Fibroblast of mammary gland (primary cell): ENCODE data around the gene MKRN2OS.

Experiments
- DNase-seq: peaks from one replicate; pipeline ENCODE4 v3.0.0-alpha.2; 2010; ENCODE audit warnings: low read depth
- H3K4me3 ChIP-seq: 2 replicates; pipeline ENCODE4 v1.5.1; 2011; ENCODE audit warnings: low read depth, mild to moderate bottlenecking, low read length, moderate library complexity; ENCODE audit not compliant: control insufficient read depth
- TF ChIP-seq, protein P1 (sequence below): conservative IDR thresholded peaks from 2 replicates; pipeline ENCODE4 v1.5.1; 2011; ENCODE audit warnings: low read depth, low read length, inconsistent platforms; ENCODE audit not compliant: control insufficient read depth, insufficient read depth

Gene MKRN2OS

DNA sequence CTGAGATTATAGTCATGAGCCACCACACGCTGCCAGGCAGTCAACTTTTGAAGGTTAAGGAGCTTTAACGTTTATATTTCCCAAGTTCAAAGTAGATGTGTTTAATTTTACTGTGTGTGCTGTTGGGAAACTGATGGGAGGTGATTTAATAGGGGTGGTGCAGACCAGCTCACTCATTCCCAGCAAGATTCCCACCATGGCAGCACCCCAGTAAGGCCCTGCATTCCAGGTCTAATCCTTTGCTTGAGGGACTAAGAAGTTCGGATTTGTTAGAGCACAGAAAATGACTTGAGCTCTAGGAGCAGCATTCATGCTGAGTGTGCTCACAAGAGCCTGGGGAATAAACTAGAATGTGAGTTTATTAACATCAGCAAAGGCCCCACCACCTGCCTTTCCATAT lies 35.8 kb downstream of the MKRN2OS start:
- TF ChIP-seq, protein P1, sequence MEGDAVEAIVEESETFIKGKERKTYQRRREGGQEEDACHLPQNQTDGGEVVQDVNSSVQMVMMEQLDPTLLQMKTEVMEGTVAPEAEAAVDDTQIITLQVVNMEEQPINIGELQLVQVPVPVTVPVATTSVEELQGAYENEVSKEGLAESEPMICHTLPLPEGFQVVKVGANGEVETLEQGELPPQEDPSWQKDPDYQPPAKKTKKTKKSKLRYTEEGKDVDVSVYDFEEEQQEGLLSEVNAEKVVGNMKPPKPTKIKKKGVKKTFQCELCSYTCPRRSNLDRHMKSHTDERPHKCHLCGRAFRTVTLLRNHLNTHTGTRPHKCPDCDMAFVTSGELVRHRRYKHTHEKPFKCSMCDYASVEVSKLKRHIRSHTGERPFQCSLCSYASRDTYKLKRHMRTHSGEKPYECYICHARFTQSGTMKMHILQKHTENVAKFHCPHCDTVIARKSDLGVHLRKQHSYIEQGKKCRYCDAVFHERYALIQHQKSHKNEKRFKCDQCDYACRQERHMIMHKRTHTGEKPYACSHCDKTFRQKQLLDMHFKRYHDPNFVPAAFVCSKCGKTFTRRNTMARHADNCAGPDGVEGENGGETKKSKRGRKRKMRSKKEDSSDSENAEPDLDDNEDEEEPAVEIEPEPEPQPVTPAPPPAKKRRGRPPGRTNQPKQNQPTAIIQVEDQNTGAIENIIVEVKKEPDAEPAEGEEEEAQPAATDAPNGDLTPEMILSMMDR: no peak

DNA sequence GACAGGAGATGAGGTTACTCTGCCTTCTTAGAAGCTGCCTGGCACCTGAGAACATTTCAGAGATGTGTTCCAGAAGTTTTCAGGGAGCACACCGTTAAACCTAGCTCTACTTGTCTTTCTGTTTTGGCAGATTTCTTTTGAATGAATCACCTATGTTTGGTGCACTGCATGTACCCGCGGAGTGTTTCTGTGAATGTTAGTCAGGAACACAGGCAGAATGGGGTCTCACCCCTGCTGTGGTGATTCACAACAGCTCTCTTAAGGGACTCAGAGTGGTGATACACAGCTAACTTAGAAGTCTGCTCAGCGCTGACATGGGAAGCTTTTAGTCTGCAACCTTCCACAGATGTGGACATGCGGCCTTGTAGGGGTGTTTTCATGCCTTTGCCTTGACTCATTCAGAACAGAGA lies 37.0 kb downstream of the MKRN2OS start:
- peak overlapping the region; percentile 28 for H3K4me3 ChIP-seq
- TF ChIP-seq, protein P1: no peak
- peak; percentile 100 for DNase-seq

More for the DNA sequence above, 35.8 kb downstream of the MKRN2OS start:
- DNase-seq: no peak
- no peak overlapping the region for H3K4me3 ChIP-seq

DNA sequence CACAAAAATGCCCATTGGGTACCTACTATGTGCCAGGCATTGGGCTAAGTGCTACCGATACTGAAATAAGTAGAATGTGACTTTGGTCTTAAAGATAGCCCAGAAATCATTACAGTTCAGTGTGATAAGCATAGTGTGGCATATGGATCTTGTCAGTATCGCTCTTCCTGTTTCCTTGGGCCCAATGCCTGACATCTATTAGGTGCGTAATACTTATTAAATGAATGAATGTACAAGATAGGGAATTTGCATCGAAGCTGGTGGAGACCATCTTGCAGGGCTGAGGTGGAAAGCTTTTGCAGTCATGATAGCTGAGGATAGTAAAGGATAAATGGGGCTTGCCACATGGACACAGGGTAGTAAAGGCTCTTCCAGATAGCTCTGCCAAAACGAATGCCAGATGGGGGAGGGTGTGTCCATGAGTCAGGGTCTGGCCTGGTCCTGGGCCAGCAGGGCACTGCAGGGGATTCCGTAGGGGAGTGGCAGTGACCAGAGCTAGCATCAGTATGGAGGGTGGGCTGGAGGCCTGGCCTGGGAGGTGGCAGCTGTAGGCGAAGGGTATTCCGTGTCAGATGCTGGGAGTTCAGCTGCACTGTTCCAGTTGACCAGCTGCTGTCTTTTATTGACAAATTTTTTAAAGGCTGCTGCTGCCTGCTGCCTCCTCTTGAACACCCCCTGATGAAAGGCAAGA lies 37.6 kb downstream of the MKRN2OS start:
- peak overlapping the region; percentile 28 for H3K4me3 ChIP-seq
- DNase-seq: peak; percentile 94
- TF ChIP-seq, protein P1: no peak

DNA sequence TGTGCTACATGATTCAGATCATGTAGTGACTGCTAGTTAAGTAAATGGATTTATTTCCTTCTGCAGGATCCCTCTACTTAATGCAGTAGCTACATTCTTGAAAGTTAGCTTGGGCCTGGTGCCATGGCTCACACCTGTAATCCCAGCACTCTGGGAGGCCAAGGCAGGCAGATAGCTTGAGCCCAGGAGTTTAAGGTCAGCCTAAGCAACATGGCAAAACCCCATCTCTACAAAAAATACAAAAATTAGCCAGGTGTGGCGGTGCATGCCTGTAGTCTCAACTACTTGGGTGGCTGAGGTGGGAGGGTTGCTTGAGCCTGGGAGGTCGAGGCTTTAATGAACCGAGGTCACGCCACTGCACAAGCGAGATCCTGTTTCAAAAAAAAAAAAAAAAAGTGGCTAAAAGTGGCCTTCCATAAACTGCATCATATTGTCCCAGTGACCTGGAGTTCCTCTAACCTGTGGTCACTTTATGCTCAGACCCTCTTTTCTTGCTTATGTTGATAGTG lies 39.0 kb downstream of the MKRN2OS start:
- no peak overlapping the region for H3K4me3 ChIP-seq
- no peak for DNase-seq
- TF ChIP-seq, protein P1: no peak

DNA sequence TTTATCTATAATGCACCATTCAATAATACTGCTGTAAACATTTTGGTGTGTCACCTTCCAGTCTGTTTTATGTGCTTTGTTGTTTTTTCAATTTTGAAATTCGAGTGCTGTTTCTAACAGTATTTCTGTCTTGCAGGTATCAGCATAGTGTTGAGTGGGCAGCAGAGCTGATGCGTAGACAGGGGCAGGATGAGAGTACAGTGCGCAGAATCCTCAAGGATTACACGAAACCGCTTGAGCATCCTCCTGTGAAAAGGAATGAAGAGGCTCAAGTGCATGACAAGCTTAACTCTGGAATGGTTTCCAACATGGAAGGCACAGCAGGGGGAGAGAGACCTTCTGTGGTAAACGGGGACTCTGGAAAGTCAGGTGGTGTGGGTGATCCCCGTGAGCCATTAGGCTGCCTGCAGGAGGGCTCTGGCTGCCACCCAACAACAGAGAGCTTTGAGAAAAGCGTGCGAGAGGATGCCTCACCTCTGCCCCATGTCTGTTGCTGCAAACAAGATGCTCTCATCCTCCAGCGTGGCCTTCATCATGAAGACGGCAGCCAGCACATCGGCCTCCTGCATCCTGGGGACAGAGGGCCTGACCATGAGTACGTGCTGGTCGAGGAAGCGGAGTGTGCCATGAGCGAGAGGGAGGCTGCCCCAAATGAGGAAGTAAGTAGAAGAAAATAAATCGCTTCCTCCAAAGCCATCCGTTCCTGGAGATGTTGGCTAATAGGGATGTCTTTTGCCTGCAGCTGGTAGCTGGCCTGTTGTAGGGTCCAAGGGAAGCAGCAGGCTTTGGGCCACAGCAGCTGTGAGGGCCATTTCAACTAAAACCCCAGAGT lies 42.0 kb downstream of the MKRN2OS start:
- DNase-seq: no peak
- TF ChIP-seq, protein P1: no peak
- no peak overlapping the region for H3K4me3 ChIP-seq

DNA sequence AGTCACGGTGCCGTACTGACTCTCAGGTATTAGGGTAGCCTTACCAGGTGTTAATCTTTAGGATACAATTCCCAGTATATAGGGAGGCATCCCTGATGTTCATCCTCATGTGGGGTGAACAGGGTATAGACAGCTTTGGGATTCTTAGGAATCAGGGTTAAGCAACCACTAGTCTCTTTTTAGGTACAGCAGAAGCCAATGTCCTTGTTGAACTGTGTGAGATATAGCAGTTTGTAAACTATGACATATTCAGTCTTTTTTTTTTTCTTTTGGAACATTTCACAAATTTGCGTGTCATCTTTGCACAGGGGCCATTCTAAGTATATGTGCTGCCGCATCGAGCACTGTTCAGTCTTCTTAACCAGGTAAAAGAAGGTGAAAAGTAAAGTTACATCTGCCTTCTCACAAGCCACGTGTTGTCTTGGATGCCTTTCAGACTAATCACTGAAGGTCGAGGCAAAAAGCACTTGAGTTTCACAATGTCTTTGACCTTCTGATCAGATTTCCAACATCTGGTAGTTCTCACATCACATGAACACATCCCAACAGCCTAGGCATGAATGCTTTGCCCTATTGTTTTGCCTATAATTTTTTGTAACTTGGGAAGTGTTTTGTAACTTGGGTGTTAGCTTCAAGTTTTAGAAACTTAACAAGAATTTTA lies 43.8 kb downstream of the MKRN2OS start:
- TF ChIP-seq, protein P1: no peak
- no peak overlapping the region for H3K4me3 ChIP-seq
- peak; percentile 92 for DNase-seq
